GM19193 (cell line): Measurements from ENCODE around the gene LINC01488.

Experiments
- POLR2A ChIP-seq: IDR thresholded peaks from 4 replicates; pipeline ENCODE4 v1.6.1; 2011; ENCODE audit not compliant: insufficient read depth, insufficient read length; ENCODE audit errors: extremely low read depth

The LINC01488 gene

GRCh38 chr11:69481393-69481844 is at the start of gene LINC01488:
Gene LINC01488 (plus strand): TSS chr11:69481663.
- no peak for TF ChIP-seq POLR2A

GRCh38 chr11:69431893-69432738 is 49.3 kb upstream of the LINC01488 start:
- TF ChIP-seq POLR2A = no peak

- no peak for TF ChIP-seq POLR2A
These were observed 47.7 kb upstream of the LINC01488 start for GRCh38 chr11:69433741-69434140.

- TF ChIP-seq POLR2A = no peak
These were observed 47.0 kb upstream of the LINC01488 start for GRCh38 chr11:69434471-69434931.

GRCh38 chr11:69435161-69435986 is 46.1 kb upstream of the LINC01488 start:
- no peak for TF ChIP-seq POLR2A

GRCh38 chr11:69436041-69436982 is 45.2 kb upstream of the LINC01488 start:
- no peak for TF ChIP-seq POLR2A

GRCh38 chr11:69437001-69437875 is 44.2 kb upstream of the LINC01488 start:
- TF ChIP-seq POLR2A = no peak

- TF ChIP-seq POLR2A = no peak
These were observed 43.6 kb upstream of the LINC01488 start for GRCh38 chr11:69437876-69438205.

GRCh38 chr11:69438286-69438920 is 43.1 kb upstream of the LINC01488 start:
- no peak for TF ChIP-seq POLR2A

GRCh38 chr11:69439127-69439526 is 42.3 kb upstream of the LINC01488 start:
- TF ChIP-seq POLR2A = no peak

- no peak for TF ChIP-seq POLR2A
These were observed 41.6 kb upstream of the LINC01488 start for GRCh38 chr11:69439651-69440464.

GRCh38 chr11:69440876-69441275 is 40.6 kb upstream of the LINC01488 start:
- TF ChIP-seq POLR2A = no peak

- TF ChIP-seq POLR2A = no peak
These were observed 39.3 kb upstream of the LINC01488 start for GRCh38 chr11:69442012-69442806.
